H9 (cell line): ENCODE data around the gene TRIL. TPM values are rescaled to one million over a fixed set of nuclear protein-coding genes. Genes with fewer than 3 reads are reported as not detected.

Experiments used
- DNase-seq: peaks from one replicate; pipeline ENCODE4 v3.0.0-alpha.2; 2017
- H2AFZ ChIP-seq: one replicate; pipeline ENCODE4 v1.6.1; 2013; ENCODE audit warnings: mild to moderate bottlenecking, low read length, control low read depth, moderate library complexity
- H2AK5ac ChIP-seq: 2 replicates; pipeline ENCODE4 v1.6.1; 2013; ENCODE audit warnings: low read length, control low read depth, mixed read lengths; ENCODE audit not compliant: insufficient read length
- H2BK120ac ChIP-seq: one replicate; pipeline ENCODE4 v1.6.1; 2013; ENCODE audit warnings: low read depth, mild to moderate bottlenecking, low read length, control low read depth, inconsistent platforms; ENCODE audit not compliant: poor library complexity, severe bottlenecking
- H2BK12ac ChIP-seq: 2 replicates; pipeline ENCODE4 v1.6.1; 2013; ENCODE audit warnings: low read length, control low read depth, mixed read lengths, low read depth; ENCODE audit not compliant: insufficient read length
- H2BK15ac ChIP-seq: 2 replicates; pipeline ENCODE4 v1.6.1; 2013; ENCODE audit warnings: low read depth, low read length, control low read depth
- H2BK20ac ChIP-seq: one replicate; pipeline ENCODE4 v1.6.1; 2013; ENCODE audit warnings: low read depth, mild to moderate bottlenecking, low read length, control low read depth, inconsistent platforms; ENCODE audit not compliant: poor library complexity, severe bottlenecking
- H2BK5ac ChIP-seq: 2 replicates; pipeline ENCODE4 v1.6.1; 2013; ENCODE audit warnings: low read length, control low read depth, mixed read lengths; ENCODE audit not compliant: insufficient read length
- H3K14ac ChIP-seq: 2 replicates; pipeline ENCODE4 v1.6.1; 2013; ENCODE audit warnings: low read length, control low read depth; ENCODE audit not compliant: insufficient read depth
- H3K18ac ChIP-seq: 2 replicates; pipeline ENCODE4 v1.6.1; 2013; ENCODE audit warnings: low read depth, mild to moderate bottlenecking, mixed read lengths, low read length, control low read depth; ENCODE audit not compliant: insufficient read length
- H3K23ac ChIP-seq: 2 replicates; pipeline ENCODE4 v1.6.1; 2013; ENCODE audit warnings: low read length, control low read depth, mixed read lengths, low read depth; ENCODE audit not compliant: insufficient read length
- H3K23me2 ChIP-seq: 2 replicates; pipeline ENCODE4 v1.6.1; 2013; ENCODE audit warnings: low read depth, mild to moderate bottlenecking, mixed read lengths, low read length, control low read depth; ENCODE audit not compliant: insufficient read length, poor library complexity, severe bottlenecking
- H3K27ac ChIP-seq: 2 replicates; pipeline ENCODE4 v1.5.1; 2013; ENCODE audit warnings: low read length, control low read depth, mixed read lengths, low read depth; ENCODE audit not compliant: insufficient read length
- H3K27me3 ChIP-seq: 2 replicates; pipeline ENCODE4 v1.6.1; 2013; ENCODE audit warnings: low read length, control low read depth, inconsistent platforms; ENCODE audit not compliant: insufficient read depth
- H3K4ac ChIP-seq: 2 replicates; pipeline ENCODE4 v1.6.1; 2013; ENCODE audit warnings: low read depth, mild to moderate bottlenecking, control low read depth, inconsistent platforms, low read length, moderate library complexity
- H3K4me1 ChIP-seq: 2 replicates; pipeline ENCODE4 v1.6.1; 2013; ENCODE audit warnings: low read length, control low read depth, inconsistent platforms; ENCODE audit not compliant: insufficient read depth
- H3K4me2 ChIP-seq: 2 replicates; pipeline ENCODE4 v1.6.1; 2013; ENCODE audit warnings: low read length, control low read depth, mixed read lengths; ENCODE audit not compliant: insufficient read length, insufficient read depth
- H3K56ac ChIP-seq: 2 replicates; pipeline ENCODE4 v1.6.1; 2013; ENCODE audit warnings: low read depth, mild to moderate bottlenecking, mixed read lengths, low read length, control low read depth; ENCODE audit not compliant: insufficient read length
- H3K79me1 ChIP-seq: 2 replicates; pipeline ENCODE4 v1.6.1; 2013; ENCODE audit warnings: low read depth, mild to moderate bottlenecking, moderate library complexity, low read length, control low read depth, inconsistent platforms; ENCODE audit not compliant: insufficient read depth, poor library complexity, severe bottlenecking
- H3K79me2 ChIP-seq: 2 replicates; pipeline ENCODE4 v1.6.1; 2013; ENCODE audit warnings: low read length, control low read depth, inconsistent platforms; ENCODE audit not compliant: insufficient read depth
- H3K9ac ChIP-seq: 2 replicates; pipeline ENCODE4 v1.6.1; 2013; ENCODE audit warnings: low read length, control low read depth, mixed read lengths; ENCODE audit not compliant: insufficient read length; ENCODE audit errors: extremely low read depth
- H3K9me3 ChIP-seq: one replicate; pipeline ENCODE4 v1.6.1; 2013; ENCODE audit warnings: low read depth, low read length, inconsistent platforms; ENCODE audit not compliant: control insufficient read depth
- H3T11ph ChIP-seq: one replicate; pipeline ENCODE4 v1.6.1; 2013; ENCODE audit warnings: mild to moderate bottlenecking, low read length, control low read depth, inconsistent platforms
- H4K20me1 ChIP-seq: one replicate; pipeline ENCODE4 v1.6.1; 2013; ENCODE audit not compliant: control insufficient read depth, insufficient read length, insufficient read depth
- H4K5ac ChIP-seq: 2 replicates; pipeline ENCODE4 v1.6.1; 2013; ENCODE audit warnings: low read depth, mild to moderate bottlenecking, mixed read lengths, low read length, control low read depth; ENCODE audit not compliant: insufficient read length
- H4K8ac ChIP-seq: replicated peaks from 2 replicates; pipeline ENCODE4 v1.6.1; 2013; ENCODE audit warnings: low read length, control low read depth, mixed read lengths, low read depth; ENCODE audit not compliant: insufficient read length
- H4K91ac ChIP-seq: 2 replicates; pipeline ENCODE4 v1.6.1; 2013; ENCODE audit warnings: low read depth, mild to moderate bottlenecking, moderate library complexity, mixed read lengths, low read length, control low read depth; ENCODE audit not compliant: insufficient read length
- H3K27ac Mint-ChIP-seq, 3 experiments: 2 replicates in 2 of 3; 3 replicates in 1 of 3; pipeline ENCODE4 v1.8.0; 2020 to 2021; ENCODE audit warnings: mixed read lengths in 3 of 3, mild to moderate bottlenecking in 1 of 3, moderate library complexity in 1 of 3
- H3K27me3 Mint-ChIP-seq: 2 replicates; pipeline ENCODE4 v1.8.0; 2021; ENCODE audit warnings: low read depth, mild to moderate bottlenecking, moderate library complexity, mixed read lengths
- H3K36me3 Mint-ChIP-seq, 3 experiments: 2 replicates in 2 of 3; 3 replicates in 1 of 3; pipeline ENCODE4 v1.8.0; 2020 to 2021; ENCODE audit warnings: low read depth in 3 of 3, mixed read lengths in 3 of 3; ENCODE audit not compliant: insufficient read depth in 1 of 3
- H3K4me1 Mint-ChIP-seq, 2 experiments: 2 replicates each; pipeline ENCODE4 v1.8.0; 2020; ENCODE audit warnings: mixed read lengths in 2 of 2
- H3K4me3 Mint-ChIP-seq, 2 experiments: 2 replicates in 1 of 2; 3 replicates in 1 of 2; pipeline ENCODE4 v1.8.0; 2020 to 2021; ENCODE audit warnings: mild to moderate bottlenecking in 2 of 2, mixed read lengths in 2 of 2, moderate library complexity in 1 of 2
- H3K9me3 Mint-ChIP-seq, 2 experiments: 2 replicates in 1 of 2; 3 replicates in 1 of 2; pipeline ENCODE4 v1.8.0; 2020; ENCODE audit warnings: mild to moderate bottlenecking in 2 of 2, mixed read lengths in 2 of 2, moderate library complexity in 1 of 2
- CTCF ChIP-seq: fragments of 200-600 bp; sonication (generic); conservative IDR thresholded peaks from 3 replicates; pipeline ENCODE4 v1.8.0; 2021; ENCODE audit warnings: antibody characterized with exemption, mild to moderate bottlenecking
- WGBS: extraction: QIAGEN DNeasy Blood & Tissue Kit; methylation state at CpG from one replicate; pipeline ENCODE4 v1.1.7; 2013; ENCODE audit warnings: missing lambda C conversion rate, low lambda C conversion rate, mixed read lengths; ENCODE audit not compliant: insufficient read length; ENCODE audit errors: extremely low coverage; 5-methylcytosine and 5-hydroxymethylcytosine counted together
- total RNA-seq: library from RNA; stranded (reverse); gene quantifications from 2 replicates; pipeline ENCODE4 v1.2.1, GENCODE V29; 2021

TRIL gene
- total RNA-seq, 1 experiment from 2014 or later, result 3.1 TPM

GRCh38 chr7:28981161-28981465, 23.0 kb upstream of the TRIL start:
- H3K4ac ChIP-seq, result no peak overlapping the region
- H4K91ac ChIP-seq, result no peak overlapping the region
- no peaks in the 10 kb centered on the region for H3K27me3 ChIP-seq
- H3K23me2 ChIP-seq, result no peaks in the 10 kb centered on the region
- H2BK120ac ChIP-seq, result no peak overlapping the region
- Mint-ChIP-seq H3K4me3 (no peak overlapping the region), H3K27ac (no peak overlapping the region), H3K27me3 (no peaks in the 10 kb centered on the region), H3K36me3 (no peaks in the 10 kb centered on the region), H3K9me3 (no peaks in the 10 kb centered on the region), H3K4me1 (peaks cover 43 to 45% of the 10 kb centered on the region in 2 experiments)
- H3K23ac ChIP-seq, result no peak overlapping the region
- no peak overlapping the region for H3K27ac ChIP-seq
- H4K8ac ChIP-seq, result no peak overlapping the region
- DNase-seq, result no peak
- no peak overlapping the region for H2AK5ac ChIP-seq
- H3K9ac ChIP-seq, result no peak overlapping the region
- H3T11ph ChIP-seq, result no peak overlapping the region
- no CpG with 5 or more reads among the region's 4 CpGs for WGBS
- no peak overlapping the region for H2BK5ac ChIP-seq
- no peak overlapping the region for H2BK20ac ChIP-seq
- H4K5ac ChIP-seq, result no peak overlapping the region
- no peak overlapping the region for H2BK15ac ChIP-seq
- no peaks in the 10 kb centered on the region for H3K9me3 ChIP-seq
- H3K14ac ChIP-seq, result no peak overlapping the region
- TF ChIP-seq CTCF, result no peak
- no peak overlapping the region for H2BK12ac ChIP-seq
- no peak overlapping the region for H3K56ac ChIP-seq
- peaks cover 14% of the 10 kb centered on the region for H3K4me1 ChIP-seq
- no peaks in the 10 kb centered on the region for H4K20me1 ChIP-seq
- no peak overlapping the region for H2AFZ ChIP-seq
- H3K18ac ChIP-seq, result no peak overlapping the region
- H3K79me1 ChIP-seq, result no peaks in the 10 kb centered on the region
- no peaks in the 10 kb centered on the region for H3K79me2 ChIP-seq
- H3K4me2 ChIP-seq, result no peak overlapping the region
